HUDEP-2 (cell line): Measurements from ENCODE around the gene NAALADL1.
"Not testable (repeated sequence)": the region's sequence is repeated elsewhere in the genome, so short reads cannot be mapped to it uniquely, and the experiment has no call there.

ENCODE experiments used
- DNase-seq, 76 experiments: peaks; one replicate each; lab custom pipeline; 2025; ENCODE audit not compliant: unreplicated experiment in 76 of 76; lab: John Stamatoyannopoulos, UW

The NAALADL1 gene

GRCh38 chr11:65017937-65018336, 40.4 kb downstream of the NAALADL1 start:
- DNase-seq = no peak

DNA sequence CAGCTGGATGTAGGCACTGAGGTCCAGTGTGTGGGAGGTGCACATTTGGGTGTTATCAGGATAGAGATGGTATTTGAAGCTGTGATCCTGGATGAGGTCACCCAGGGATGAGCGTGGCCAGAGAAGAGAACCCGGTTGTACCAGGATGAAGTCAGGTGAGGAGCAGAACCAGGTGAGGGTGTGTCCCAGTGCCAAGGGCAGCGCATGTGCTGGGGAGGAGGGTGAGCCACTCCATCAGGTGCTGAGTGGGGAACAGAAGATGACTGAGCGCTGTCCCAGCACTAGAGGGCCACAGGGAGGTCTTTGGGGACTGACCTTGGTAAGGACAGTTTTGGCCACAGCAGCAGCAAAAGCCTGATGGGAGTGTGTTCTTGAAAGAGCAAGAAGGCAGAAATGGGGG, 41.6 kb downstream of the NAALADL1 start:
- DNase-seq = peak in 5 of 76 experiments; percentile 3 to 31 (median 20)

- peak in 22 of 76 experiments; percentile 22 to 70 (median 45) for DNase-seq
These were observed 43.6 kb downstream of the NAALADL1 start for GRCh38 chr11:65014726-65015227.

- peak in 74 of 76 experiments; percentile 41 to 95 (median 81) for DNase-seq
These were observed 44.2 kb downstream of the NAALADL1 start, which contains the start of gene ARL2 for GRCh38 chr11:65013888-65014725. Gene ARL2 (plus strand): TSS chr11:65014160. CDS start chr11:65014208, 48 bp downstream.

- DNase-seq = peak in 73 of 76 experiments; percentile 53 to 92 (median 82)
These were observed 45.0 kb downstream of the NAALADL1 start for GRCh38 chr11:65013130-65013887.

DNA sequence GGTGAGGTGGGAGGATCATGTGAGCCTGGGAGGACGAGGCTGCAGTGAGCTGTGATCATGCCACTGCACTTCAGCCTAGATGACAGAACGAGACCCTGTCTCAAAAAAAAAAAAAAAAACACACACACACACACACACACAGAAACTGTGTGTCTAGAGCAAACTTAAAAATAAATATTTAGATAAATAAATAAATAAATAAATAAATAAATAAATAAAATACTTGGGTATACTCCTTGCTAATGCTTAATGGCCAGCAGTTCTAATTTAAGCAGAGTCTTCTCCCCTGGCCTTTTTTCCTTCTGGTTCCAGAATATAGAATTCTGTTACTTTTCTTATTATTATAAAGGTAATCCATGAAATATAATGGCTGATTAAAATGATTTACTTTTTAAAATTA, 49.5 kb downstream of the NAALADL1 start:
- no peak for DNase-seq

DNA sequence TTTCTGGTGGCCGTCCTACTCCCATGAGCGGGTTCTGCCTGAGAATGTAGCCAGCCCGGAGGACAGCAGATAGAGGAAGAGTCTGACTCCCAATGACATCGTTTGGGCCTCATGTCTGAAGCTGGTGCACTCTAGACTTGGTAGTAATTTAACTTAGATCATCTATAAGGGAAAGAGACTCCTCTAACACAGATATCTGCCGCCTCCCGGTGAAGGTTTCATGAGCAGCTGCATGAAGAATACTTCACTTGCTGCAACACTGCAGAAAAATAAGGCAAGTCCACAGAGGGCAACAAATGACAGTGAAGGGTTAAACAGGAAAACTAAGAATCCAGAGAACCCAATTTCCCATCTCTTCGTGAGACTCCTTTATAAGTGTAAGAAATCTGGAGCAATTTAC, 50.3 kb downstream of the NAALADL1 start:
- DNase-seq = no peak

DNA sequence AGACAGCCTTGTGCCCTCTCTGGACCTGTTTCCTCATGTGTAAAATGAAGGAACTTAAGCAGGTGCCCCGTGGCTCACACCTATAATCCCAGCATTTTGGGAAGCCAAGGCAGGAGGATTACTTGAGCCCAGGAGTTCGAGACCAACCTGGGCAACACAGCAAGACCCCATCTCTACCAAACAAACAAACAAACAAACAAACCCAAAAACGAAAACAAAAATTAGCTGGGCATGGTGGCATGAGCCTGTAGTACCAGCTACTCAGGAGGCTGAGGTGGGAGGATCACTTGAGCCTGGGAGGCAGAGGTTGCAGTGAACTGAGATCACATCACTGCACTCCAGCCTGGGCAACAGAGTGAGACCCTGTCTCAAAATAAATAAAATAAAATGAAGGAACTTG, 54.4 kb downstream of the NAALADL1 start:
- not testable (repeated sequence) for DNase-seq

DNA sequence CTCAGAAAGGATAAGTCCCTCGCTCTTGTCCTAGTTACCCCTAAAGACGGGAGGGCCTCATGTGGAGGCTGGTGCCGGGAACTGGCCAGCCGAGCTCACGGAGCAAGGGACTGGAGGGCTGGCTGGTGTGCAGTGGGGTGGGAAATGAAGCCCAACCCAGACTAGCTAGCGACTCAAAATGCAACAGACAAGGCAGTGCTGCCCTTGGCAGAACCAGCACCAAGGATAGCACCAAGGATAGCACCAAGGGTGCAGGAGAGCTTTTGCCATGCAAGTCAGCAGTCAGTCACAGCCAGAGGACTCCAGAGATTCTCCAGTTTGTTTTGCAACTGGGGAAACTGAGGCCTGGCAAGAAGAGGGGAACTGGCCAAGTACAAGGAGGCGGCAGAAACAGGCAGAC, 55.1 kb downstream of the NAALADL1 start:
- no peak for DNase-seq

GRCh38 chr11:65002706-65003105, 55.6 kb downstream of the NAALADL1 start:
- DNase-seq = no peak

DNA sequence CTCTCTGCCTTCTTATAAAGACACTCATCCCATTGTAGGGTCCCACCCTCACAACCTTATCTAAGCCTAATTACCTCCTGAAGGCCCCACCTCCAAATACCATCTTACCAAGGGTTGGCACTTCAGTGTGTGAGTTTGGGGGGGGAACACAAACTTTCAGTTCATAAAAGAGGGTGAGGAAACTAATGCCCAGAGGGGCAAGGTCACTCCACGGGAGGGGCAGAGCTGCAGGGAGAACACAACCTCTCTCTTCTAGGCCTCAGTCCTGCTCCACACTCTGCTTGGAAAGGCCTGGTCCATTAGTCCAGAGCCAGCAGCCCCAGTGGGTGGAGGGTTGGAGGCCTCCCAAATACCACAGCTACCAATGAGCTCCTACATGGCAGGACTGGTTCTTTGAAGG, 58.9 kb downstream of the NAALADL1 start:
- DNase-seq = no peak

DNA sequence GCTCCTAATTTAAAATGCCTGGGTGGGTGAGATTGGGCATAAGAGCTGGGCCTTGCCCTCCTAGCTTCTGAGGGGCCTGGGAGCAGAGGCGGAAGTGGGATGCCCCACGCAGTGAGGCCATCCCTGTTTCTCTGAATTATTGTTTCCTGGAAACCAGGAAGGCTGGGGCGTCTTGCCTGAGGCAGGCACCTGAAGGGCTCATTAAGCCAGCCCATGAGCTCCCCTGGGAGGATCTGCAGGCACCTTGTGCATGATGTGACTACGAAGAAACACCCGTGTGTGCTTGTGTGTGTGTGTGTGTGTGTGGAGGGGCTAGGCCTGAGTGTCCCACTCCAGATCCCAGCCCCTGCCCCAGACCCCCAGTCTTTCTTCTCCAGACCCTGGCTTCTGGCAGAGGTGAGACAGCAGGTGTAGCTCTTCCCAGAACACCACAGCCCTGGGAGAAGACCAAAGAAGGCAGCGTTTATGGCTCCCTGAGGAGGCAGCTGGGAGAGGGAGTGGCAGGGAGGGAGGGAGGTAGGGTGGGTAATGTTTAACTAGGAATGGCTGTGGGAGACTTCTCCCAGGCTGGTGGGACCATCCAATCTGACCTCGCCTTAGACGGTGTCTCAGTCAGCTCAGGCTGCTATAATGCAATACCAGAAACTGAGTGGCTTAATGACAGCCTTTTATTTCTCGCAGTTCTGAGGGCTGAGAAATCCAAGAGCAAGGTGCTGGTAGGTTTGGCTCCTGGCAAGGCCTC, 59.5 kb downstream of the NAALADL1 start:
- DNase-seq = no peak

DNA sequence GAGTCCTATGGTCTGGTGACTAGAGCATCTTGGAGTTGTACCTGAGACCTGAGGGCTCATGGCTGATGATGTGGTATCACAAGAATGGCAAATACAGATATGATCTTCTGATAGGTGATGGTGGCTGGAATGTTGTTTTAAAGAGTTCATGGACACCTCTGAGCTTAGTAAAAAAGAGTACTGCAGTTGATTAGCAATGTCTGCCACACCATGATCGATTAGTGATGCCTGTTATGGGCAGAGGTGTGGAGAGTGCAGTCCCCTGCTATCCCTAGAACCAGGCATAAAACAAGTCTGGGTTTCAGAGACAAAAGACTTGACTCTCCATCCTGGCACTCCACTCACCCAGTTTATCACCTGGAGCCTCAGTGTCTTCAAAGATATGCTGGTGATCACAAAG, 60.2 kb downstream of the NAALADL1 start:
- peak in 1 of 76 experiments; percentile 4 for DNase-seq

DNA sequence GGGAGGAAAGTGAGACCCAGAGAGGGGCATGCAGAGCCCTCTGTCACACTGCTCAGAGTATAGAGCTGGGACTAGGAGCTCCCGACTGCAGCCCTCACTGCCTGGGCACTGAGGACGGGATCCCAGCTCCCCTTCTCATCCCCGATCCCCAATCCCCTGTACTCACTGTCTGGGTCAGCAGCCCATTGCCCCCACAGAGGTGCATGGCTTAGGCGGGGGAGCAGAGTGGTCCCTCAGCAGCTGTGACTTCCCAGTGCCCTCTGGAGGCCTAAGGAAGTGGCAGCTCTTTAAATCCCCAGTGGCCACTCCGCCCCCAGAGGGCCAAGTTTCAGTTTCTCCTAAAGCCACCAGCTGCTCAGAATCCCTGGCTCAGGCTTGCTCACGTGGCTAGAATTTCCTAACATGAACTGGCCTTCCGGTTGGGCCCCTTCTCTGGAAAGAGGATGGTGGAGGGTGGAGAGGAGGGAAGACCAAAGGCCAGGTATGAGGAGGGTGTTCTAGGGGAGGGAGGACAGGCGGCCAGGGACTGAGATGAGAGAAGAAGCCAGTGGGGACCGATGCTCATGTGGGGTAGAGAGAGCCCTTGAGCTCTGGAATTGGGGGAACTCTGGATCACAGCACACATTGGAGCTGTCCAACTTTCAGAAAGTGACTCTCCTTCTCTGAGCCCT, 61.5 kb downstream of the NAALADL1 start, which contains the start of gene BATF2:
Gene BATF2 (minus strand): TSS at position 262 of the 671 bp plus-strand sequence. CDS start 57 bp downstream, at position 205.
- DNase-seq = peak in 19 of 76 experiments; percentile 3 to 27 (median 19)

DNA sequence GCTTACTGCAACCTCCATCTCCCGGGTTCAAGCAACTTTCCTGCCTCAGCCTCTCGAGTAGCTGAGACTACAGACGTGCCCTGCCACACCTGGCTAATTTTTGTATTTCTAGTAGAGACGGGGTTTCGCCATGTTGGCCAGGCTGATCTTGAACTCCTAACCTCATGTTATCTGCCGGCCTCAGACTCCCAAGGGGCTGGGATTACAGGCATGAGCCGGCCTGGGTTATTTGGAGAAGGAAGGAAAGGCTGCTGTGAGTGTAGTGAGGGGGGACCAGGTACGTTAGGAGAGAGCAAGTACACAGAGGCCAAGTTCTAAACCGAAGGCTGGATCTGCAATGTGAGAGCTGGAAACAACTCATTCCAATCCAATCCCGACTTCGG, 62.0 kb downstream of the NAALADL1 start:
- no peak for DNase-seq
